HepG2 (cell line): ENCODE measurements around the gene RPRD2. TPM values are rescaled to one million over a fixed set of nuclear protein-coding genes. Genes with fewer than 3 reads are reported as not detected.
A peak's percentile ranks its signal among the peaks of the same experiment; 100 is the strongest.

Experiments used
- ATAC-seq: fragments of 200-7000 bp; cut with Tn5 transposase; 3 replicates; pipeline ENCODE4 v1.9.1; 2020; ENCODE audit warnings: mild to moderate bottlenecking, moderate library complexity
- BruUV-seq: library from RNA; stranded (reverse); fragments of 400-500 nt; replicated peaks from 2 replicates; lab custom pipeline; 2021; lab: Mats Ljungman, UMichigan
- CTCF ChIA-PET: fragments of 300-600 bp; formaldehyde crosslinking; extraction: SDS; loops from one replicate; lab custom pipeline; 2021; ENCODE audit warnings: low total read pairs, inconsistent platforms, low intra/inter-chr PET ratio; lab: Yijun Ruan, JAX
- POLR2A ChIA-PET: fragments of 350-600 bp; sonication (Branson Sonifier 250); formaldehyde crosslinking; loops from one replicate; lab custom pipeline; 2020; ENCODE audit warnings: antibody characterized with exemption, inconsistent platforms; lab: Yijun Ruan, JAX
- DNase-seq: peaks from one replicate; pipeline ENCODE4 v3.0.0-alpha.2; 2015; ENCODE audit warnings: low spot score
- FAIRE-seq: peaks from 3 replicates; lab custom pipeline; 2011; peaks lifted over from hg19 to GRCh38; lab: Jason Lieb, UNC
- H2AFZ ChIP-seq: one replicate; pipeline ENCODE4 v1.6.1; 2011; ENCODE audit warnings: low read length, inconsistent platforms
- H3K27ac ChIP-seq: fragments of 300-600 bp; 3 replicates; pipeline ENCODE4 v1.8.0; 2011; ENCODE audit warnings: mixed run types, mild to moderate bottlenecking, mixed read lengths, low read length, inconsistent platforms; ENCODE audit not compliant: insufficient read depth; ENCODE audit errors: extremely low read length
- H3K27me3 ChIP-seq, 2 experiments: fragments of 200-600 bp in 1 of 2; 2 replicates in 1 of 2; 3 replicates in 1 of 2; pipeline versions ENCODE4 v1.6.0 to v1.8.0; 2011; ENCODE audit warnings: low read length in 2 of 2, mild to moderate bottlenecking in 2 of 2, moderate library complexity in 2 of 2, inconsistent platforms in 1 of 2; ENCODE audit not compliant: insufficient read depth in 2 of 2, control insufficient read depth in 1 of 2
- H3K36me3 ChIP-seq, 2 experiments: fragments of 200-600 bp in 1 of 2; replicated peaks in 1 of 2; 2 replicates in 1 of 2; 3 replicates in 1 of 2; pipeline versions ENCODE4 v1.5.1 to v1.8.0; 2011; ENCODE audit warnings: low read length in 2 of 2, inconsistent platforms in 1 of 2; ENCODE audit not compliant: insufficient read depth in 2 of 2, control insufficient read depth in 1 of 2
- H3K4me1 ChIP-seq: 2 replicates; pipeline ENCODE4 v1.5.1; 2012; ENCODE audit warnings: low read length, inconsistent platforms; ENCODE audit not compliant: insufficient read depth
- H3K4me2 ChIP-seq: 2 replicates; pipeline ENCODE4 v1.6.0; 2011; ENCODE audit warnings: low read depth, low read length, inconsistent platforms
- H3K4me3 ChIP-seq, 3 experiments: fragments of 200-600 bp in 1 of 3; sonication (generic), shearing (Covaris generic) in 1 of 3; replicated peaks in 1 of 3; 2 replicates each; pipeline ENCODE4 v1.5.1; 2011 to 2016; ENCODE audit warnings: low read length in 3 of 3, inconsistent platforms in 2 of 3, low read depth in 2 of 3, mild to moderate bottlenecking in 2 of 3, control low read depth in 1 of 3, mixed read lengths in 1 of 3; ENCODE audit not compliant: insufficient read depth in 1 of 3
- H3K79me2 ChIP-seq: one replicate; pipeline ENCODE4 v1.6.1; 2011; ENCODE audit warnings: low read length, inconsistent platforms; ENCODE audit not compliant: insufficient read depth
- H3K9ac ChIP-seq: 2 replicates; pipeline ENCODE4 v1.6.0; 2011; ENCODE audit warnings: mild to moderate bottlenecking, low read depth, low read length, inconsistent platforms; ENCODE audit not compliant: insufficient read depth
- H3K9me3 ChIP-seq: 2 replicates; pipeline ENCODE4 v1.5.1; 2012; ENCODE audit warnings: mild to moderate bottlenecking, low read length
- H4K20me1 ChIP-seq: 2 replicates; pipeline ENCODE4 v1.6.0; 2011; ENCODE audit warnings: inconsistent platforms, mild to moderate bottlenecking, low read length, moderate library complexity; ENCODE audit not compliant: insufficient read depth
- CHD4 ChIP-seq: fragments of 200-600 bp; sonication (generic); IDR thresholded peaks from 2 replicates; pipeline ENCODE4 v1.7.0; 2017; ENCODE audit warnings: mild to moderate bottlenecking, low read length, borderline replicate concordance
- FIP1L1 ChIP-seq: fragments of 200-400 bp; formaldehyde crosslinking; IDR thresholded peaks from 2 replicates; pipeline ENCODE4 v1.6.1; 2018; ENCODE audit warnings: low read depth, mild to moderate bottlenecking, low read length, moderate library complexity, borderline replicate concordance; ENCODE audit not compliant: insufficient read depth
- HINFP ChIP-seq: sonication (generic); formaldehyde crosslinking; IDR thresholded peaks from 2 replicates; pipeline ENCODE4 v1.4.0; 2020; ENCODE audit warnings: low read depth, mild to moderate bottlenecking, missing genetic modification reagents
- KDM6A ChIP-seq: IDR thresholded peaks from 2 replicates; pipeline ENCODE4 v1.6.1; 2016; ENCODE audit warnings: low read depth
- LCORL ChIP-seq, 2 experiments: fragments of 450-650 bp in 1 of 2; sonication (generic) in 1 of 2; formaldehyde crosslinking in 1 of 2; IDR thresholded peaks; 2 replicates each; pipeline versions ENCODE4 v1.5.0 to v1.6.1; 2017 to 2020; ENCODE audit warnings: antibody characterized with exemption in 1 of 2, missing genetic modification reagents in 1 of 2
- MYPOP ChIP-seq: sonication (generic); formaldehyde crosslinking; IDR thresholded peaks from 2 replicates; pipeline ENCODE4 v1.8.1; 2023; ENCODE audit warnings: mild to moderate bottlenecking, moderate library complexity, missing genetic modification reagents
- PAWR ChIP-seq: sonication (generic); formaldehyde crosslinking; IDR thresholded peaks from 2 replicates; pipeline ENCODE4 v1.4.0; 2020; ENCODE audit warnings: missing genetic modification reagents, mild to moderate bottlenecking, borderline replicate concordance
- POGZ ChIP-seq: sonication (generic); formaldehyde crosslinking; IDR thresholded peaks from 2 replicates; pipeline ENCODE4 v1.4.0; 2020; ENCODE audit warnings: mild to moderate bottlenecking, missing genetic modification reagents
- RFX3 ChIP-seq: IDR thresholded peaks from 2 replicates; pipeline ENCODE4 v1.6.1; 2016; ENCODE audit warnings: missing biosample characterization, missing genetic modification reagents
- SMYD3 ChIP-seq: sonication (generic); formaldehyde crosslinking; IDR thresholded peaks from 2 replicates; pipeline ENCODE4 v1.8.1; 2023; ENCODE audit warnings: mild to moderate bottlenecking, missing genetic modification reagents
- TFE3 ChIP-seq: IDR thresholded peaks from 2 replicates; pipeline ENCODE4 v1.6.1; 2016
- U2AF1 ChIP-seq: fragments of 200-400 bp; formaldehyde crosslinking; optimal IDR thresholded peaks from 2 replicates; pipeline ENCODE3; 2017; ENCODE audit warnings: mild to moderate bottlenecking, low read depth, low read length
- XBP1 ChIP-seq: sonication (generic); formaldehyde crosslinking; IDR thresholded peaks from 2 replicates; pipeline ENCODE4 v1.5.0; 2020; ENCODE audit warnings: missing genetic modification reagents
- ZHX1 ChIP-seq: sonication (generic); formaldehyde crosslinking; IDR thresholded peaks from 2 replicates; pipeline ENCODE4 v1.8.1; 2022; ENCODE audit warnings: low read depth, mild to moderate bottlenecking, missing genetic modification reagents
- ZNF354B ChIP-seq: sonication (generic); formaldehyde crosslinking; IDR thresholded peaks from 2 replicates; pipeline ENCODE4 v1.8.0; 2022; ENCODE audit warnings: mild to moderate bottlenecking, missing genetic modification reagents
- WGBS: methylation state at CpG from one replicate; pipeline ENCODE4 v1.1.6; 2017; ENCODE audit warnings: low lambda C conversion rate; 5-methylcytosine and 5-hydroxymethylcytosine counted together
- in situ Hi-C: cut with HindIII; loops from 2 replicates; pipeline ENCODE4 v1.10.0; 2017; ENCODE audit warnings: low pct_unique_long_range_greater_than_20kb; ENCODE audit not compliant: extremely low pct_ligation_motif_present
- intact Hi-C: fragments of 100-400 bp; cut with micrococcal nuclease; formaldehyde crosslinking; loops from one replicate; pipeline ENCODE4 v1.10.0; 2022; ENCODE audit not compliant: unreplicated experiment
- polyA plus RNA-seq, 8 experiments: library from polyadenylated mRNA; depleted of rRNA in 3 of 8; stranded (reverse) in 7 of 8; unstranded in 1 of 8; fragments of >200 nt; fragmentation: Illumina TruSeq in 4 of 8; extraction: Trizol in 4 of 8; gene quantifications; 2 replicates each; pipeline versions ENCODE4 v1.2.1 to v1.2.3, GENCODE V29; 2011 to 2016; ENCODE audit warnings: low read depth in 4 of 8, missing spikeins in 1 of 8, mixed read lengths in 1 of 8; ENCODE audit not compliant: insufficient read depth in 1 of 8
- total RNA-seq, 5 experiments: library from RNA; depleted of rRNA; stranded (reverse); fragments of >200 nt; fragmentation: Illumina TruSeq; extraction: Trizol; gene quantifications; 2 replicates each; pipeline ENCODE4 v1.2.3, GENCODE V29; 2016; ENCODE audit warnings: low read depth in 1 of 5
- TF ChIP-seq, protein P1 (sequence below): sonication (generic); formaldehyde crosslinking; IDR thresholded peaks from 2 replicates; pipeline ENCODE4 v1.5.1; 2020; ENCODE audit warnings: missing genetic modification reagents, mild to moderate bottlenecking, borderline replicate concordance

Gene RPRD2
- total and polyA plus RNA-seq, 2 of the 13 experiments (the other 11 are each of a cell fraction or from before 2014, with no cell fraction given): 8.0 to 8.9 TPM

GRCh38 chr1:150388241-150388640 lies 24.3 kb downstream of the RPRD2 start:
- FAIRE-seq: no peak
- peaks cover 0 to 2% of the 10 kb centered on the region in 2 experiments; a peak in 2 of 5 replicates for H3K36me3 ChIP-seq
- peak overlapping the region; percentile 71 for H3K27ac ChIP-seq
- WGBS: 90% methylated on average over 5 of the region's 5 CpGs
- POLR2A ChIA-PET: interaction anchor here (0.7 to 0.9 kb wide), 2 partner anchors 11 to 125 kb away, joined by 4 read pairs; no protein-coding TSS in a partner anchor
- no peak overlapping the region for H3K9ac ChIP-seq
- H3K79me2 ChIP-seq: peaks cover 93% of the 10 kb centered on the region
- H3K4me2 ChIP-seq: peak overlapping the region; percentile 56; the same call in 1 of the 2 replicates
- H2AFZ ChIP-seq: no peak overlapping the region
- no peak for DNase-seq
- peaks cover 65% of the 10 kb centered on the region for H3K4me1 ChIP-seq
- peak overlapping the region in 1 of 3 experiments; percentile 33; a peak in 1 of 6 replicates for H3K4me3 ChIP-seq
- 0 out of 2 replicates have a peak, but pooled peaks cover 5% of the 10 kb centered on the region for H4K20me1 ChIP-seq
- no peak for ATAC-seq
- CTCF ChIA-PET: no interaction called here
- TF ChIP-seq ZNF354B (CRISPR knock-in tag): no peak
- no peak for TF ChIP-seq TFE3 (CRISPR knock-in tag)
- TF ChIP-seq MYPOP (CRISPR knock-in tag): no peak
- no peak for TF ChIP-seq LCORL (IDR thresholded peaks at IDR 0.05)
- TF ChIP-seq LCORL (CRISPR knock-in tag; IDR thresholded peaks at IDR 0.05): no peak
- TF ChIP-seq ZHX1 (CRISPR knock-in tag): no peak
- TF ChIP-seq U2AF1: no peak
- no peak for TF ChIP-seq FIP1L1
- TF ChIP-seq RFX3 (CRISPR knock-in tag): no peak
- no peak for TF ChIP-seq KDM6A (CRISPR knock-in tag)
- TF ChIP-seq POGZ: no peak
- TF ChIP-seq SMYD3 (CRISPR knock-in tag): no peak
- TF ChIP-seq, protein P1, sequence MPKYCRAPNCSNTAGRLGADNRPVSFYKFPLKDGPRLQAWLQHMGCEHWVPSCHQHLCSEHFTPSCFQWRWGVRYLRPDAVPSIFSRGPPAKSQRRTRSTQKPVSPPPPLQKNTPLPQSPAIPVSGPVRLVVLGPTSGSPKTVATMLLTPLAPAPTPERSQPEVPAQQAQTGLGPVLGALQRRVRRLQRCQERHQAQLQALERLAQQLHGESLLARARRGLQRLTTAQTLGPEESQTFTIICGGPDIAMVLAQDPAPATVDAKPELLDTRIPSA (CRISPR knock-in tag): no peak
- TF ChIP-seq PAWR (CRISPR knock-in tag): no peak
- no peak for TF ChIP-seq HINFP (CRISPR knock-in tag)
- no peak for TF ChIP-seq XBP1 (CRISPR knock-in tag)
- no peak for TF ChIP-seq CHD4
- TF ChIP-seq, all 625 proteins: peak for 0
- no TSS peak for BruUV-seq
- in situ Hi-C loops: no loop called here
- no peaks in the 10 kb centered on the region for H3K27me3 ChIP-seq
- H3K9me3 ChIP-seq: no peaks in the 10 kb centered on the region
- intact Hi-C loops: no loop called here
